Lower leg skin (tissue), 3 donors: Measurements from ENCODE around the gene SNCB.

Experiments
- CTCF ChIP-seq, 3 donors: fragments of 450-650 bp; IDR thresholded peaks; one replicate each; pipeline ENCODE4 v1.5.1; 2016; ENCODE audit warnings: antibody characterized with exemption in 3 of 3, mild to moderate bottlenecking in 3 of 3, moderate library complexity in 2 of 3
- POLR2A ChIP-seq, 2 donors: fragments of 450-650 bp; IDR thresholded peaks; one replicate each; pipeline ENCODE4 v1.6.1; 2016 to 2017; ENCODE audit warnings: antibody characterized with exemption in 2 of 2, mild to moderate bottlenecking in 1 of 2, moderate library complexity in 1 of 2

GRCh38 chr5:176629317-176629852 lies 949 bp downstream of the SNCB start:
- no peak for TF ChIP-seq CTCF (IDR thresholded peaks at IDR 0.05)
- no peak for TF ChIP-seq POLR2A (IDR thresholded peaks at IDR 0.05)
